ENCODE measurements around the gene CCNB1IP1.

CCNB1IP1 gene

DNA sequence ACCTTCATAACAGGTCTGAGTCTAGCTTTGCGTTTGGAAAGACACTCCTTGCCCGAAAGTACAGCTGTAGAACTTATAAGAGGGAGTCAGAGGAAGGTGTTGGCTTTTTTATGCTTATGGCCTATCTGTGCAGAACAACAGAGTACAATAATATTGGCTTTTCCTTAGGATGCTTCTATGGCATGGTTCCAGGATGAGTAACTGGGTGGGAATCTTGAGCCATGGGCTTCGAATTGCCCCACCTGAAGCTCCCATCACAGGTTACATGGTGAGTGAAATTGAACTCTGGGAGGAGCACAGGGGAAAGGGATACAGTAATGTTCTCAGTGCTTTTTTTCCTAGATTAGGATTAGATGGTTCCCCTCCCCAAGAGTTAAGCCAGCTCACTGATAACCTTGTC lies 23.3 kb upstream of the CCNB1IP1 start:
- Histone ChIP-seq H4K8ac (ENCODE audit: low read depth, low read length) (no peak overlapping the region), H2BK5ac (ENCODE audit: low read length) (no peak overlapping the region), H3K9ac (ENCODE audit: low read length) (no peak overlapping the region), H3K23ac (ENCODE audit: low read length) (no peak overlapping the region), H3K27me3 (ENCODE audit: insufficient read depth, low read length, poor library complexity) (no peaks in the 10 kb centered on the region), H2AK5ac (ENCODE audit: low read length) (no peak overlapping the region), H2BK15ac (replicated peaks; ENCODE audit: low read depth) (no peak overlapping the region), H3K27ac (ENCODE audit: low read depth, low read length) (no peak overlapping the region), H4K5ac (ENCODE audit: low read length) (no peak overlapping the region), H3K4me1 (ENCODE audit: control insufficient read depth, low read depth, low read length) (no peaks in the 10 kb centered on the region), H3K4me2 (ENCODE audit: low read length) (no peak overlapping the region), H3K79me2 (ENCODE audit: control insufficient read depth, insufficient read depth, low read length) (no peaks in the 10 kb centered on the region), H3K36me3 (ENCODE audit: control insufficient read depth, insufficient read depth, low read length) (peaks cover 11% of the 10 kb centered on the region), H3K18ac (ENCODE audit: low read length) (no peak overlapping the region), H3K79me1 (ENCODE audit: low read length) (no peaks in the 10 kb centered on the region), H2BK120ac (ENCODE audit: low read depth, low read length) (no peak overlapping the region), H3K56ac (ENCODE audit: low read length) (no peak overlapping the region), H3K4me3 (ENCODE audit: low read length) (no peak overlapping the region), H3K4ac (ENCODE audit: low read depth, low read length) (no peak overlapping the region)
- DNase-seq, result no peak
- no CpG with 5 or more reads among the region's 3 CpGs for WGBS (ENCODE audit: extremely low coverage, insufficient coverage, low lambda C conversion rate)

DNA sequence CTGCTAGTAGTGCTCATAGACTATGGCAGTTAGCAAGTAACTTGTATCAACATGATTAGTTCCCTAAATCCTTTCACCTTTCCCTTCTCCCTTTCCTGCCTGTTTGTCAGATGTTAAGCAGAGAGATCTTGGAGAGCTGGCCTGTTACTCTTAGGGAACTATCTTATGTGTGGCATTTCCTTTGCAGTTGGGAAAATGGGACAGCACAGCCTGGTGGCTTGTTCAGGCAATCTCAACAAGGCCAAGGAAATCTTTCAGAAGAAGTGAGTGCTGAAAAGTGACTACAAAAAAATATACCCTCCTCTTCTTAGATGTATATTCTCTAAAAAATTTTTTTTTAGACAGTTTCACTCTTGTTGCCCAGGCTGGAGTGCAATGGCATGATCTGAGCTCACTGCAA lies 17.8 kb upstream of the CCNB1IP1 start:
- Histone ChIP-seq H3K36me3 (ENCODE audit: control insufficient read depth, insufficient read depth, low read length) (peaks cover 11% of the 10 kb centered on the region), H3K18ac (ENCODE audit: low read length) (no peak overlapping the region), H2AK5ac (ENCODE audit: low read length) (no peak overlapping the region), H3K56ac (ENCODE audit: low read length) (no peak overlapping the region), H2BK5ac (ENCODE audit: low read length) (no peak overlapping the region), H3K4ac (ENCODE audit: low read depth, low read length) (no peak overlapping the region), H3K9ac (ENCODE audit: low read length) (no peak overlapping the region), H3K4me3 (ENCODE audit: low read length) (no peak overlapping the region), H3K27me3 (ENCODE audit: insufficient read depth, low read length, poor library complexity) (no peaks in the 10 kb centered on the region), H4K8ac (ENCODE audit: low read depth, low read length) (no peak overlapping the region), H3K4me1 (ENCODE audit: control insufficient read depth, low read depth, low read length) (no peaks in the 10 kb centered on the region), H3K4me2 (ENCODE audit: low read length) (no peak overlapping the region), H2BK120ac (ENCODE audit: low read depth, low read length) (no peak overlapping the region), H3K79me2 (ENCODE audit: control insufficient read depth, insufficient read depth, low read length) (no peaks in the 10 kb centered on the region), H3K79me1 (ENCODE audit: low read length) (no peaks in the 10 kb centered on the region), H2BK15ac (replicated peaks; ENCODE audit: low read depth) (no peak overlapping the region), H3K23ac (ENCODE audit: low read length) (no peak overlapping the region), H3K27ac (ENCODE audit: low read depth, low read length) (no peak overlapping the region), H4K5ac (ENCODE audit: low read length) (no peak overlapping the region)
- no peak for DNase-seq

DNA sequence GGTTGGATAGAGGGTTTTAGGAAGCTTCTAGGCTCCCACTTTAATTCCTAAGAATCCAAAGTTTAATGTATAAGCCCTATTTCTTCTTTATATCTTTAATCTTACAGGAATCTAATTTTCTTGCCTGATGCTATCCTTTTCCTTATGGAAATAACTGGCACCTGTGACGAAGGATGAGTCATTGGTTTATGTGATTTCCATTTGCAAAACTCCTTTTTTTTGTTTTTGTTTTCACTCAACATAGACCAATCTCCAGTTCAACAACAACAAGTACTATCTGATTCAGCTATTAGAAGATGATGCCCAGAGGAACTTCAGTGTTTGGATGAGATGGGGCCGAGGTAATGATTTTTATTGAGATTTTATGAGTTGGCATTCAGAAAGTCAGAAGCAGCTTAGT lies 17.2 kb upstream of the CCNB1IP1 start:
- no peak overlapping the region for H3K4me2 ChIP-seq (ENCODE audit: low read length)
- no CpG with 5 or more reads among the region's 2 CpGs for WGBS (ENCODE audit: extremely low coverage, insufficient coverage, low lambda C conversion rate)
- H4K8ac ChIP-seq (ENCODE audit: low read depth, low read length), result no peak overlapping the region
- no peaks in the 10 kb centered on the region for H3K79me1 ChIP-seq (ENCODE audit: low read length)
- DNase-seq, result no peak
- no peak overlapping the region for H3K4me3 ChIP-seq (ENCODE audit: low read length)
- H2BK120ac ChIP-seq (ENCODE audit: low read depth, low read length), result no peak overlapping the region
- no peak overlapping the region for H3K23ac ChIP-seq (ENCODE audit: low read length)
- no peak overlapping the region for H3K9ac ChIP-seq (ENCODE audit: low read length)
- no peak overlapping the region for H2BK5ac ChIP-seq (ENCODE audit: low read length)
- H2AK5ac ChIP-seq (ENCODE audit: low read length), result no peak overlapping the region
- no peaks in the 10 kb centered on the region for H3K27me3 ChIP-seq (ENCODE audit: insufficient read depth, low read length, poor library complexity)
- H3K27ac ChIP-seq (ENCODE audit: low read depth, low read length), result no peak overlapping the region
- peaks cover 11% of the 10 kb centered on the region for H3K36me3 ChIP-seq (ENCODE audit: control insufficient read depth, insufficient read depth, low read length)
- no peak overlapping the region for H3K56ac ChIP-seq (ENCODE audit: low read length)
- no peak overlapping the region for H4K5ac ChIP-seq (ENCODE audit: low read length)
- H3K79me2 ChIP-seq (ENCODE audit: control insufficient read depth, insufficient read depth, low read length), result no peaks in the 10 kb centered on the region
- no peaks in the 10 kb centered on the region for H3K4me1 ChIP-seq (ENCODE audit: control insufficient read depth, low read depth, low read length)
- no peak overlapping the region for H3K4ac ChIP-seq (ENCODE audit: low read depth, low read length)
- no peak overlapping the region for H3K18ac ChIP-seq (ENCODE audit: low read length)
- H2BK15ac ChIP-seq (replicated peaks; ENCODE audit: low read depth), result no peak overlapping the region

DNA sequence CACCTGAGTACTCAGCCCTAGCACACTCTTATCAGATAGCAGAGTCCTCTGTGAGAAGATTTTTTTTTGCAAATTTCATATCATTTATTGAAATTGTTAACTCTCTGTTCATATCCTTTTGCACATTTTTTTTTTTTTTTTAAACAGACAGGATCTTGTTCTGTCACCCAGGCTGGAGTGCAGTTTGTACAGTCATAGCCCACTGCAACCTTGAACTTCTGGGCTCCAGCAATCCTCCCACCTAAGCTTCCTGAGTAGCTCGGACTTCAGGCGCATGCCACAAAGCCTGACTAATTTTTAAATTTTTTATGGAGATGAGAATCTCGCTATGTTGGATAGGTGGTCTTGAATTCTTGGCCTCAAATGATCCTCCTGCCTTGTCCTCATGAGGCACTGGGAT lies 14.7 kb upstream of the CCNB1IP1 start:
- H3K79me2 ChIP-seq (ENCODE audit: control insufficient read depth, insufficient read depth, low read length), result peaks cover 4% of the 10 kb centered on the region
- no peak overlapping the region for H3K4ac ChIP-seq (ENCODE audit: low read depth, low read length)
- H3K4me3 ChIP-seq (ENCODE audit: low read length), result no peak overlapping the region
- H4K8ac ChIP-seq (ENCODE audit: low read depth, low read length), result no peak overlapping the region
- no peaks in the 10 kb centered on the region for H3K27me3 ChIP-seq (ENCODE audit: insufficient read depth, low read length, poor library complexity)
- H3K56ac ChIP-seq (ENCODE audit: low read length), result no peak overlapping the region
- H2AK5ac ChIP-seq (ENCODE audit: low read length), result no peak overlapping the region
- no peak overlapping the region for H3K9ac ChIP-seq (ENCODE audit: low read length)
- H4K5ac ChIP-seq (ENCODE audit: low read length), result no peak overlapping the region
- no CpG with 5 or more reads among the region's 3 CpGs for WGBS (ENCODE audit: extremely low coverage, insufficient coverage, low lambda C conversion rate)
- no peaks in the 10 kb centered on the region for H3K4me1 ChIP-seq (ENCODE audit: control insufficient read depth, low read depth, low read length)
- H3K4me2 ChIP-seq (ENCODE audit: low read length), result no peak overlapping the region
- H2BK5ac ChIP-seq (ENCODE audit: low read length), result no peak overlapping the region
- H3K36me3 ChIP-seq (ENCODE audit: control insufficient read depth, insufficient read depth, low read length), result peaks cover 8% of the 10 kb centered on the region
- peaks cover 2% of the 10 kb centered on the region for H3K79me1 ChIP-seq (ENCODE audit: low read length)
- H3K27ac ChIP-seq (ENCODE audit: low read depth, low read length), result no peak overlapping the region
- no peak overlapping the region for H2BK120ac ChIP-seq (ENCODE audit: low read depth, low read length)
- H2BK15ac ChIP-seq (replicated peaks; ENCODE audit: low read depth), result no peak overlapping the region
- no peak for DNase-seq
- H3K23ac ChIP-seq (ENCODE audit: low read length), result no peak overlapping the region
- H3K18ac ChIP-seq (ENCODE audit: low read length), result no peak overlapping the region

DNA sequence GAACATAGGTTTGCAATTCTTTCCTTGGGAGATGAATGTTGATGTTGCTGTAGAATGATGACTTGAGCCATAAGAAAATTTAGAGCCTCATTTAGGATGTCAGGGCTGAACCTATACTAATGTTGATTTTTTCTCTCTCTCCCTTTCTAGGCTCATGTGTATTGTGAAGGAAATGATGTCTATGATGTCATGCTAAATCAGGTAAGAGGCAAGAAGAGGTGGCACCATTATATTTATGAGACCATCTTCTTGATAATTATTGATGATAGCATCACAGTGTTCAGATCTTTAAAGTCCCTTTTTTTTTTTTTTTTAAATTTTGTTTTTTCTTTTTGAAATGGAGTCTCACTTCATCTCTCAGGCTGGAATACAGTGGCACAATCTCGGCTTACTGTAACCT lies 13.6 kb upstream of the CCNB1IP1 start:
- no peak overlapping the region for H2BK120ac ChIP-seq (ENCODE audit: low read depth, low read length)
- H4K5ac ChIP-seq (ENCODE audit: low read length), result no peak overlapping the region
- no peak overlapping the region for H3K4me3 ChIP-seq (ENCODE audit: low read length)
- WGBS (ENCODE audit: extremely low coverage, insufficient coverage, low lambda C conversion rate), result no CpG with 5 or more reads among the region's 1 CpG
- H2AK5ac ChIP-seq (ENCODE audit: low read length), result no peak overlapping the region
- no peak overlapping the region for H2BK15ac ChIP-seq (replicated peaks; ENCODE audit: low read depth)
- no peaks in the 10 kb centered on the region for H3K4me1 ChIP-seq (ENCODE audit: control insufficient read depth, low read depth, low read length)
- no peak overlapping the region for H4K8ac ChIP-seq (ENCODE audit: low read depth, low read length)
- H3K9ac ChIP-seq (ENCODE audit: low read length), result no peak overlapping the region
- H3K36me3 ChIP-seq (ENCODE audit: control insufficient read depth, insufficient read depth, low read length), result peaks cover 8% of the 10 kb centered on the region
- H3K27me3 ChIP-seq (ENCODE audit: insufficient read depth, low read length, poor library complexity), result no peaks in the 10 kb centered on the region
- H3K27ac ChIP-seq (ENCODE audit: low read depth, low read length), result no peak overlapping the region
- no peak overlapping the region for H3K56ac ChIP-seq (ENCODE audit: low read length)
- H2BK5ac ChIP-seq (ENCODE audit: low read length), result no peak overlapping the region
- H3K18ac ChIP-seq (ENCODE audit: low read length), result no peak overlapping the region
- no peak overlapping the region for H3K4ac ChIP-seq (ENCODE audit: low read depth, low read length)
- peaks cover 2% of the 10 kb centered on the region for H3K79me1 ChIP-seq (ENCODE audit: low read length)
- DNase-seq, result no peak
- no peak overlapping the region for H3K4me2 ChIP-seq (ENCODE audit: low read length)
- H3K23ac ChIP-seq (ENCODE audit: low read length), result no peak overlapping the region
- H3K79me2 ChIP-seq (ENCODE audit: control insufficient read depth, insufficient read depth, low read length), result peaks cover 4% of the 10 kb centered on the region

DNA sequence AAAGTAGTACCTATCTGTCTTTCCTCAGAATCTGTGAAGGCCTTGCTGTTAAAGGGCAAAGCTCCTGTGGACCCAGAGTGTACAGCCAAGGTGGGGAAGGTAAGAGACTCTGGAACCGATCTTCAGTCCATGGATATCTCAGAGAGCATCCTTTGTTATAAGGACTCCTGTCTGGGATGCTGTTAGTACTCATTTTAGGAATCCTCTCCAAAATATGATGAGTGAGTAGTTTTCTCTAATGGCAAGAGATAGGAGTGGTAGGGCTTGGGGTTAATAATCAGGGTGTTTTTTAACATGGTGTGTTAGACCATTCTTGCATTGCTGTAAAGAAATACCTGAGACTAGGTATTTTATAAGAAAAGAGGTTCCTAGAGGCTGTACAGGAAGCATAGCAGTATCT lies 12.3 kb upstream of the CCNB1IP1 start:
- peaks cover 4% of the 10 kb centered on the region for H3K79me2 ChIP-seq (ENCODE audit: control insufficient read depth, insufficient read depth, low read length)
- WGBS (ENCODE audit: extremely low coverage, insufficient coverage, low lambda C conversion rate), result no CpG with 5 or more reads among the region's 1 CpG
- no peak overlapping the region for H3K27ac ChIP-seq (ENCODE audit: low read depth, low read length)
- peaks cover 2% of the 10 kb centered on the region for H3K79me1 ChIP-seq (ENCODE audit: low read length)
- H3K36me3 ChIP-seq (ENCODE audit: control insufficient read depth, insufficient read depth, low read length), result peaks cover 4% of the 10 kb centered on the region
- no peak overlapping the region for H2BK5ac ChIP-seq (ENCODE audit: low read length)
- H3K23ac ChIP-seq (ENCODE audit: low read length), result no peak overlapping the region
- no peak overlapping the region for H4K8ac ChIP-seq (ENCODE audit: low read depth, low read length)
- no peak overlapping the region for H3K4me2 ChIP-seq (ENCODE audit: low read length)
- DNase-seq, result no peak
- no peak overlapping the region for H3K4ac ChIP-seq (ENCODE audit: low read depth, low read length)
- H3K18ac ChIP-seq (ENCODE audit: low read length), result no peak overlapping the region
- no peaks in the 10 kb centered on the region for H3K4me1 ChIP-seq (ENCODE audit: control insufficient read depth, low read depth, low read length)
- H3K4me3 ChIP-seq (ENCODE audit: low read length), result no peak overlapping the region
- no peak overlapping the region for H3K9ac ChIP-seq (ENCODE audit: low read length)
- H3K27me3 ChIP-seq (ENCODE audit: insufficient read depth, low read length, poor library complexity), result no peaks in the 10 kb centered on the region
- no peak overlapping the region for H2AK5ac ChIP-seq (ENCODE audit: low read length)
- H4K5ac ChIP-seq (ENCODE audit: low read length), result no peak overlapping the region
- H3K56ac ChIP-seq (ENCODE audit: low read length), result no peak overlapping the region
- H2BK15ac ChIP-seq (replicated peaks; ENCODE audit: low read depth), result no peak overlapping the region
- no peak overlapping the region for H2BK120ac ChIP-seq (ENCODE audit: low read depth, low read length)
